GM18873 (cell line): ENCODE results near the gene UBXN4.
"Not testable (repeated sequence)": the region's sequence is repeated elsewhere in the genome, so short reads cannot be mapped to it uniquely, and the experiment has no call there.

Experiments
- ATAC-seq: cut with Tn5 transposase; IDR thresholded peaks from one replicate; pipeline ENCODE4 v1.9.1; 2021; ENCODE audit warnings: mild to moderate bottlenecking, moderate library complexity, moderate number of reproducible peaks; ENCODE audit not compliant: unreplicated experiment, low FRiP score

Gene UBXN4, protein sequence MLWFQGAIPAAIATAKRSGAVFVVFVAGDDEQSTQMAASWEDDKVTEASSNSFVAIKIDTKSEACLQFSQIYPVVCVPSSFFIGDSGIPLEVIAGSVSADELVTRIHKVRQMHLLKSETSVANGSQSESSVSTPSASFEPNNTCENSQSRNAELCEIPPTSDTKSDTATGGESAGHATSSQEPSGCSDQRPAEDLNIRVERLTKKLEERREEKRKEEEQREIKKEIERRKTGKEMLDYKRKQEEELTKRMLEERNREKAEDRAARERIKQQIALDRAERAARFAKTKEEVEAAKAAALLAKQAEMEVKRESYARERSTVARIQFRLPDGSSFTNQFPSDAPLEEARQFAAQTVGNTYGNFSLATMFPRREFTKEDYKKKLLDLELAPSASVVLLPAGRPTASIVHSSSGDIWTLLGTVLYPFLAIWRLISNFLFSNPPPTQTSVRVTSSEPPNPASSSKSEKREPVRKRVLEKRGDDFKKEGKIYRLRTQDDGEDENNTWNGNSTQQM

DNA sequence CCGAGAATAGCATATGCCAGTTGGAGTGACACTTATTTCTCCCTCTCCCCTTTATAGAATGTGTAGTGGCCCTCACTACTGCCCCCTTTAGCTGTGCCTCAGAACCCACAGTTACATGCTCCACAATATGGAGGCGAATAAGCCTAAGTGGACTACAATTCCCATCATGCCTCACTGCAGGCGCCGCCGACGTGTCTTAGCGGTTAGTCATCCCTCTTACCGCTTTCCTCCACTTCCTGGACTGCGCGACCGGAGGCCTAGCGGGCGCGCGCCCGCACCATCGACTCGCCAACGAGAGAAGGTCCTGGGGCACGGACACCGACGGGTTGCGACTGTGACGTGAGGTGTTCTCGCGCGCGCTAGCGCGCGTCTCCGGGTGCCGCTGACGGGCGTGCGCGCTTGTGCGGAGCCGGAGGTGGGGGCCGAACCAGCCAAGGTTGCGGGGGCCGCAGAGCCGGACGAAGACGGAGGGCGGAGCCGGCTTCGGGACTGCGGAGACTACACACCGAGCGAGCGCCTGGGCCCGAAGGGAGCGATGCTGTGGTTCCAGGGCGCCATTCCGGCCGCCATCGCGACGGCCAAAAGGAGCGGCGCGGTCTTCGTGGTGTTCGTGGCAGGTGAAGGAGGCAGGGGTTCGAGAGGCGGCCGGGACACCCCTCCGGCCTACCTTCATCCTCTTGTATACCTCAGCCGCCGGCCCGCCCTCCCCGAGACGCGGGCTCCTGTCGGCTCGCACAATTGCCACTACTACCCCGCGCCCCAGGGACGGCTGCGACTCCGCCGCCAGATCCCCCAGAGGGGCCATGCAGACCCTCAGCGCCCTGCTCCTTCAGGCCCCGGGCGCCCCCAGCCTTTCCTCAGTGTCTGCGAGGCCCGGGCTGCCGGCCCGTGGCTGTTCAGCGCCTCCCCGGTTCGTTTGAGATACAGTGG, at the start of gene UBXN4:
Gene UBXN4 (plus strand): TSS at position 461 of the 930 bp plus-strand sequence. CDS start 75 bp downstream, at position 536.
- ATAC-seq: peak; percentile 76

DNA sequence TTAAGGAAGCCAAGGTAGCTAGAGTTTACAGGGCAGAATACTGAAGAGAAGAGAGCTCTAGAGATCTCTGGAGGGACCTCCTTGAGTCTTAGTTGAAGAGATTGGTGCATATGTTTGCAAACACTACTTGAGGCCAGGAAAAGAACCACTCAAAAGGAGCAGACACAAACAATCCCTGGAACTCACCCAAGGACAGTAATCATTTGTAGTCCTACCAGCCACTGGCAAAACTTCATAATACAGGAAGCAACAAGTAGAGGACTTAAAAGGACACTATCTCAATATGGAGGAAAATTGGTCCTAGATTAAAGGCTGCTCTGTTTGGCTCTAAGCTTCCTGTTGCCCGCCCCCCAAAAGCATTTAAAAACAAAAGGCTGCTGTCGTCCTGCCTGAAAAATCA, 46.9 kb upstream of the UBXN4 start:
- ATAC-seq: no peak

DNA sequence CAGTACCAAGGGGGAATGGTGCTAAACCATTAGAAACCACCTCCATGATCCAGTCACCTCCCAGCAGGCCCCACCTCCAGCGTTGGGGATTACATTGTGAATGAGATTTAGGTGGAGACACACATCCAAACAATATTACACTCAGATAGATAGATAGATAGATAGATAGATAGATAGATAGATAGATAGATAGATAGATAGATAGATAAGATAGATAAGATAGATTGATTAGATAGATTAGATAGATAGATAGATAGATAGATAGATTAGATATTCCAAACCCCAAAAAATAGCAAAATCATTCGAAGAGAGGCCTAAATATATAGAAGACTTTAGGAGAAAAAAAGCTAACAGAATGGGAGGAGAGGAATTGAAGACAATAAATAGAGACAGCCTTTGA, 42.8 kb upstream of the UBXN4 start:
- no peak for ATAC-seq

DNA sequence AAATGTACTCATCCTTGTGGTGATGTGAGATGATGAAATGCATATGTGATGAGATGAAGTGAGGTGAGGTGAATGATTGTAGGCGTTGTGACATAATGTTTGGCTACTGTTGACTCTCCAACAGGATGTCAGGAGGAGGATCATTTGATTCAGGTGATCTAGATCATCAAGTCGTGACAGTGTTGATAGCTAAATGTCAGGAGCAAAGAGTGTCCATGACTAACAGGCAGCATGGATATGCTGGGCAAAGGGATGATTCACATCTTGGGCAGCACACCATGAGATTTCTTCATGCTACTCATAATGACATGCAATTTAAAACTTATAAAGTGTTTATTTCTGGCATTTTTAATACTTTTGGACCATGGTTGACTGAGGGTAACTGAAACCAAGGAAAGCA, 40.2 kb upstream of the UBXN4 start:
- no peak for ATAC-seq

DNA sequence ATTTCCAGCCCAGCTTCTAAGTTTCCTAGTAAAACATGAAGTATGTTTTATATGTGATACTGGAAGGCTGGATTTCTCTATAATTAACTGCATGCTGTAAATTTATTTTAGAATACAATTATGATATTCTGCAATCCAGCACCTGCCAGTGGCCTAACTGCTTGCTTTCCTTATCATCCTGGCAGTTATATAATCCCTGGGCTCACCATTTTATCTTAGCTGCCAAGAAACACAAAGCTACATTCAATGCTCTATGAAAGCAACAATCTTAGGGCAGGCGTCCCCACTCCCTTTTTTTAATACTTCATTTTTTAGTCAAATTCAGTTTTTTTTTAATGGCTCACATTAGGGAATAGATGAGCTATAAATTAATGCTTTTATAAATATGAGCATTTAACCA, 38.4 kb upstream of the UBXN4 start:
- ATAC-seq: no peak

DNA sequence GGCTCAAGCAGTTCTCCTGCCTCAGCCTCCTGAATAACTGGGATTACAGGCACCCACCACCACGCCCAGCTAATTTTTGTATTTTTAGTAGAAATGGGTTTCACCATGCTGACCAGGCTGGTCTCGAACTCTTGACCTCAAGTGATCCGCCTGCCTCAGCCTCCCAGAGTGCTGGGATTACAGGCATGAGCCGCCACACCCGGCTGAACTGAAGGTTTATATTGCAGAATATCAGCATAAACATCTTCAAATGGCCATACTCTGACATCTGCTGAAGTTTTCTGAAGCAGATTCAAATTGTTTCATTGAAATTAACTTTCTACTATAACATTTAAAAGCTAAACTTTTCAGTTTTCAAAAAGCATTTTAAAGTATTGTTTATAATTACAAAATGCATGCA, 37.6 kb upstream of the UBXN4 start:
- not testable (repeated sequence) for ATAC-seq

DNA sequence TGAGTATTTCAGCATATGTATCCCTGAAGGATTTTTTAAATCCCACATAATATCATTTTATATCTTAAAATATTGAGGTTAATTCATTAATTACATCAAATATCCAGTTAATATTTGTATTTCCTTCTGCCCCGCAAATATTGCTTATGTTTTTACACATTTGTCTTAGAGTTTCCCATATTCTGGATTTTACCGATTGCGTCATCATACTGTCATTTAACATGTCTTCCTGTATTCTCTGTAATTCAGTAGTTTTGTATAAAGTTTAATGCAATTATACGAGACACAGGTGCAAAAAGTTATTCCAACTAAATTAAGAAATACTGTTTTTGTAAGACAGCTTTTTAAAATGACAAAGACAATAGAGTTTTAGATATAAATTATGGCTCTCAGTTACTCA, 33.5 kb upstream of the UBXN4 start:
- ATAC-seq: no peak

DNA sequence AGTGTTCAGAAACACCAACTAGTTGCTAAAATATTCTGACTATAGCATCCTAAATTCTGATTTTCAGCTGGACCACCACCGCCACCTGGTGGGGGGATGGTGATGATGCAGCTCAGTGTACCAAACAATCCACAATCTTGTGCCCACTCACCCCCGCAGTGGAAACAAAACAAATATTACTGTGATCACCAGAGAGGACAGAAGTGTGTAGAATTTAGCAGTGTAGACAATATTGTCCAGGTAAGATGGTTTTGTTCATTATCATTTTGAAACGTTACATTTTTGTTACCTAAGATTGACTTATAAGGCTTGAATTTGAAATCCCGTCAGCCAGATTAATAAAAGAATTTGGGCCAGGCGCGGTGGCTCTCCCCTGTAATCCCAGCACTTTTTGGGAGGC, 31.7 kb upstream of the UBXN4 start:
- ATAC-seq: no peak

DNA sequence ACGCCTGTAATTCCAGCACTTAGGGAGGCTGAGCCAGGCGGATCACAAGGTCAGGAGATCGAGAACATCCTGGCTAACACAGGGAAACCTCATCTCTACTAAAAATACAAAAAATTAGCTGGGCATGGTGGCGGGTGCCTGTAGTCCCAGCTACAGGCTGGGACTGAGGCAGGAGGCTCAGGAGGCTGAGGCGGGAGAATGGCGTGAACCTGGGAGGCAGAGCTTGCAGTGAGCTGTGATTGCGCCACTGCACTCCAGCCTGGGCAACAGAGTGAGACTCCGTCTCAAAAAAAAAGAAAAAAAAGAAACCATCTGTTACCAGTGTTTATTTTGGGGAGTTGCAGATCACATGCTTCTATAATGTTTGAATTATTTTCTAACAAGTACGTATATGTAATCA, 26.6 kb upstream of the UBXN4 start:
- not testable (repeated sequence) for ATAC-seq

DNA sequence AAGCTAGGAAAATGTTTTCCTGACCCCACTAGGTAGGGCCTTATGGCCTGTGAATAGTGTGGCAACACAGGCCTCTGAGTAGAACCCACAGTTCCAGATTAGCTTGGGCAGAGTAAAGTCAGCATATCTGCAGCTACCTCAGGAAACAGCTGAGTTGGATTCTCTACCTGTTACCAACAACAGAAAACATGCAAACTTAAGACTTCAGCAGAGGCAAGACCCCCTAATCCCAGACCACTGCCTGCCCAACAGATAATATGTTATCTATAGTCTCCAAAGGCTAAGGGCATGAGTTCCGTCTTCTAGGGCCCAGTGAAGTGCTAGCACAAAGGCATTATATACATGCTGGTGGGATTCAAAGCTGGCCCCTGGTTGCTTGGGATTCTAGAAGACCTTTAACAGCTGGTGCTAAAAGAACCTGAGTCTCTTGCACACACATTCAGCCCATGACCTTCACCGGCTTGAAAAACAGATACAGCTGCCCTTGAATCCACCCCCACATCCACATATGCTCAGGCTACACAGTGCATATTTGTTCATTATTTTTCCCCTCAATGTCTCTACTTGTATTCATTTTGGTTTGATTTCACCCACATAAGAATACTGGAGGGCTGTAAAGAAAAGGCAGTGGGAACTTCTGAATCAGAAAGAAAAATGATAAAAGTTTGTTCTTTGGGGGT, 13.5 kb upstream of the UBXN4 start:
- ATAC-seq: no peak

DNA sequence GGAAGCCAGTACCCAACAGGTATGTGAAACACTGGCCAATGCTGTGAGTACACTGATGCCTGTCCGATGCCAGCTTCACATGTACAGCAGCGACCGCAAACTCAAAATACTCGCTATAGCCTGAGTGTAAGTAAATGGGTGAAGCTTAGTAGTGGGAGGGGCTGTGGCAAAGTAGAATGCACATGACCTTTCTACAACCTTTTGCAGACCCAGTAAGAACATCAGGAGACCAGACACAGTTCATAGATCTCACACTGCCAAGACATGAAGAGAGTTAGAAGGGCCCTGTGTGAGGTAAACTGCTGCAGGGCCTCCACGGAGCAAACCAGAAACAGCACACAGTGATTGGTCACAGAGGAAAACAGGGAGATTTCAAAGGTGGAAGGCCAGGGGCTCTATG, 9.1 kb upstream of the UBXN4 start:
- ATAC-seq: no peak

DNA sequence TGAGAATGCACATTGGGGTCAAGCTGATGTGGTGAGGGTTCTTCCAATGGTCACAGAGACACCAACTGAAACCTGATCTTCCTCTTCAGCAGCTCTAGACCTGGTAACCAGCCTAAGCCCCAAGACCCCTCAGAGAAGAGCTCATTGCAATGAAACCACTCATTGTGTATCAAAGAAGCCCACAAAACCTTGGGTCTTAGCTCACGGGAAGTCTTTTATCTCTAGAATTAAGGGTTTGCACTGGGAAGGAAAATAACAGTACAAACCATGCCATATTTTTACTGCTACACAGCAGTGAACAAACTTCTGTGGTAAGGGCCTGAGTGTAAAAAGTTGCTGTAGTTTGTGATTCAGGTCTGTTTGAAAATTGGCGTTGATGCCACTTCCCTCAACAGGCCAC, 8.6 kb upstream of the UBXN4 start:
- ATAC-seq: no peak

DNA sequence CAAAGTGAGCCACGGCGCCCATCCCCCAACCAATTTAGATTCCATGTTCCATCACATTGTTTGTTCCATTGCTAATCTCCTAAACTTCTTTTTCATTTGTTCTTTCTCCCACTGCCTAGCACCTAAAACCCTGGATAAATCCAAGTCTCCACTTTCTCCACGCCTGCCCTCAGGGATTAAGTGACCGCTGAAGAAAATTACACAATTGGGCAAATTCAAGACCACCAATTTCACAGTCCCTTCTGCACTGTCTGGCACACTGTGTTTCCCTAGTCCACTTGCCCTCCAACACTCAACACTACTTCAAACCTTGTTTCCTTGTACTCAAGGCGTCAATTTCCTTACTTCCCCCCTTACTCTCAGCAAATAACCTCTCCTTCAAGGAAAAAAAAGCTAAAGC, 5.1 kb upstream of the UBXN4 start:
- no peak for ATAC-seq

DNA sequence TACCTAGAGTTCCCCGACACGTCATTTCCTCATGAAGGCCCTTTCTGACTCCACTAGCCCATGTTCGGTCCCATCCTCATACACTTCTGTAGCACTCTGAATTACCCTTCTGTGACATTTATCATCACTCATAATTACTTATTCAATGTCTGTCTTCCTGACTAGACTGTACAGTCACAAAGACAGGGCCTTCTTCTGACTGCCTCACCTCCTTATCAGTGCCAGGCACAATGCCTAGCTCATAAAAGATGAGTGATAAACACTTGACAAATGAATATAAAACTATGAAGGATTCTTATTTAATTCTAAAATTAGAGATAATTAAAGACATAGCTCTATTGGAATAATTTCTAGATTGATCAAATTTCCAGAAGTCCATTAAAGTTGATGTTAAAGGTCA, 1.4 kb upstream of the UBXN4 start:
- no peak for ATAC-seq

DNA sequence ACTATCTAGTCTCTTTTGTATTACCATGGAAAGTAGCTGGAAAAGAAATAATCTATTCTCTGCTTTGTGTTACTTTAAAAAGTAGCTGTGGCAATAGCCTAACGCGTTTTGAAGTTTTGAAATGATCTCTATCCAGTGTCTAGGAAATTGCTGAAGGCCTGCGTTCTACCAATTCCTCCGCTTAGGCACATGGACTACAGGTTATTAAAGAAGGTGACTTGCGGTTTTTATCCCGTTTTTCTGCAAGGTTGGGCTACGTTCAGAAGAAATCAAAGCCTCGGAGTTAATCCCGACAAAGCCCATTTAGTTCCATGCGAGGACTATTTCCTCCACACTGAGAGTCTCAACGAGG, 636 bp upstream of the UBXN4 start:
- ATAC-seq: no peak

DNA sequence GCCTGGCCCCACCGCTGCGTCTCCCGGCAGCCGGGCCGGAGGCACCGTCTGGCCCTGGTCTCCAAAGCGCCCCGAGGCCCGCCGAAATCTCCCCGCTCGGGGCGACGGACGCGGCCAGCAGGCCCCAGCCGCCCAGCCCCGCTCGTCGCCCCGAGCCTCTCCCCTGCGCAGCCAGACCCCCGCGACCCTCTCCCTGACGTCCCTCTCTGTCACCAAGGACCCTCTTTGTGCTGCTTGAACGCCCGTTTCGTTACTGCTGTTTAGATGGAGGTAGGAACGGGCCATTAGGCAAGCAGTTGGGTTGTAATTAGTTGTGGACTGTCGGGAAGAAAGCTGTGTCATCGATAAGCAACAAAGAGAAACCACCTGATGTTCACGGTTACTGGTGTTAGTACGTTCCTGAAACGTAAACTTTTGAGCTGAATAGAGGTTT, 686 bp downstream of the UBXN4 start:
- ATAC-seq: peak; percentile 21

DNA sequence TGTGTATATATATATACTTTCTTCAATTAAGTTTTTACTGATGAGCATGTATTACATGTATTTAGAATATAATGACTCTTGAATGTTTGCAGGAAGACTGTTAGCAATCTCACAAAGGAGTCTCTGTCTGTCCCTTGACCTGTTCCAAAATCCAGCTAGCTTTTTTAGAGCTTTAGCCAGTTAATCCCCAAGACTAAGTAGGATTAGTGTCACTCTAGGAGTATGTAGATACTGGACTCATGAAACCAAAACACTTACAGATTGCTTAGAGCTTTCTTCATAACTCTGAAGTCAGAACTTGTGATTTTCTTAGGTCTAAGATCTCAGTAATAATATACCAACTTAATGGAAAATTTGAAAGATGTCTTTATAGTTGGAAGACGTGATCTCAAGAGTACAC, 2.2 kb downstream of the UBXN4 start:
- ATAC-seq: no peak

DNA sequence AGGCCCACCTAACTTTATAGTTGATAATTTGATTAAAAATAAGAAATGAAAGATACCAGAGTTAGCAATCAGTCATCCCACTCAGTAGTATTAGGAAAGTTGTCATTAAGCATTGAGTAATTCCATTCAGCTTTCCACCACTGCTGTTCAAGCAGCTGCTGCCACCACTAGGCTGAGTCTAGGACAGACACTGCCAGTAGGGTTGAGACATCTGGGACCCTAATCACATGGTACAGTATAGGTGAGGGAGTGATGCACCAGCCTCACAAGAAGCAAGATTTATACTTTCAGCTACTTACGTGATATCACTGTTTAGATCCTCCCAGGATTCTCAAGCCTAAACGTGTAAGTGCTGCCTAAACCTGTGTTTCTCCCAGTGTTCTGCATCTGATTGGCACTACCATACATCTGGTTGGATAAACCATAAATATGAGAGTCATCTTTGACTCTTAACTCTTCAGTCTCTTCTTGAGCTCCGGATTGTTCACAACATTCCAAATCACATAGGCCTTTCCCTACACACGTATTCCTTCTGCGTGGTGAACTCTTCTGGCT, 3.2 kb downstream of the UBXN4 start:
- no peak for ATAC-seq

DNA sequence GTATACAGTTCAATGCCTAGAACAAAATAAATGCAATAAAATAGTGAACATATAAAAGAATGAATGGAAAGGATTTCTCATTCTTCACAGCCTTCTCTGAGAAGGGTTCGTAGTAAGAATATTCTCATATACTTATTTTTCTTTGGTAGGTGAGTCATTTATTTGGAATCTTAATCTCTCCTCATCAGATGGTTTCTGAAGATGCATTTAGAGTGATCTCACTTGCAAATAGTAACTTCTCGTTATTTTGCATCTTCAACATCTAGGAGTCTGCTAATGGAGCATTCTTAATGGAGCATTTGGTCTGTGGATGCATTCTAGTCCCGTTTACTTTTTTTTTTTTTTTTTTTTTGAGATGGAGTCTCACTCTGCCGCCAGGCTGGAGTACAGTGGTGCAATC, 3.9 kb downstream of the UBXN4 start:
- no peak for ATAC-seq

DNA sequence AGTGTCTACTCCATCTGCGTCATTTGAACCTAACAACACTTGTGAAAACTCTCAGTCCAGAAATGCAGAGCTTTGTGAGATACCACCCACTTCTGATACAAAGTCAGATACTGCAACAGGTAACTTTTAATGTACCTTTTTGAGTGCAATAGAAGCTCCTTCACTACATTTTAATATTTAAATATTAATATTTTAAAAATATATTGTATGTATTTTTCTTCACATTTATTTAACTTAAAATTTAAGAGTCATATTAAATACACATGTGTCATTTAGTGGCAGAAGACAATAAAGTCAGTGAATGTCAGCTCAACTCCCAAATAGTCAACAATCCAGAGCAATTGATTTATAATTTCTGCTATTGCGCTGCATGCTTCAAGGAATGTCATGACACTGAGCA, 13.9 kb downstream of the UBXN4 start:
- no peak for ATAC-seq

DNA sequence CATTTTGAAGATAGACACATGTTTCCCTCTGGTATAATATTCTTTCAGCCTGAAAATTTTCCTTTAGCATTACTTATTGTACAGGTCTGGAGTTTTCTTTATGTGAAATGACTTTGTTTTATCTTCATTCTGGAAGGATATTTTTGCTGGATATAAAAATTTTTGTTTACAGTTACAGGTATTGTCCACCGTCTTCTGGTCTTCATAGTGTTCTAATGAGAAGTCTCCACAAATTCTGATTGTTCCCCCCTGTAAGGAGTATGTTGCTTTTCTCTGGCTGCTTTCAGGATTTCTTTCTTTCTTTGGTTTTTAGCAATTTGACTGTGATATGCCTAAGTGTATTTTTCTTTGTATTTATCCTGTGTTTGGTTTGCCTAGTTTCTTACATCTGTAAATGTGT, 15.0 kb downstream of the UBXN4 start:
- no peak for ATAC-seq
